Vagina (tissue), 2 donors: Measurements from ENCODE around the gene MYL11. TPM values are rescaled to one million over a fixed set of nuclear protein-coding genes. Genes with fewer than 3 reads are reported as not detected.

ENCODE experiments used
- DNase-seq, 2 donors: peaks; one replicate each; pipeline ENCODE4 v3.0.0-alpha.2; 2017; ENCODE audit errors: extremely low spot score in 2 of 2
- H3K27ac ChIP-seq: fragments of 200-600 bp; sonication (generic); one replicate; pipeline ENCODE4 v1.5.1; 2019
- H3K27me3 ChIP-seq: fragments of 200-600 bp; sonication (generic); one replicate; pipeline ENCODE4 v1.5.1; 2019
- H3K36me3 ChIP-seq, 2 donors: fragments of 200-600 bp; sonication (generic); one replicate each; pipeline ENCODE4 v1.5.1; 2017 to 2019
- H3K4me1 ChIP-seq: fragments of 200-600 bp; sonication (generic); one replicate; pipeline ENCODE4 v1.5.1; 2019
- H3K4me3 ChIP-seq, 2 donors: fragments of 200-600 bp; sonication (generic); 1 replicate in 1 of 2; 2 replicates in 1 of 2; pipeline ENCODE4 v1.5.1; 2016 to 2019
- H3K9me3 ChIP-seq: fragments of 200-600 bp; sonication (generic); one replicate; pipeline ENCODE4 v1.5.1; 2019
- CTCF ChIP-seq, 3 experiments: fragments of 450-650 bp in 2 of 3; fragments of 200-600 bp in 1 of 3; sonication (generic) in 1 of 3; IDR thresholded peaks; one replicate each; pipeline ENCODE4 v1.5.1; 2017 to 2019; ENCODE audit warnings: antibody characterized with exemption in 3 of 3, mild to moderate bottlenecking in 2 of 3, moderate library complexity in 2 of 3
- POLR2A ChIP-seq, 2 donors: fragments of 450-650 bp; IDR thresholded peaks; one replicate each; pipeline ENCODE4 v1.6.1; 2017; ENCODE audit warnings: antibody characterized with exemption in 2 of 2, mild to moderate bottlenecking in 2 of 2, moderate library complexity in 2 of 2
- POLR2AphosphoS5 ChIP-seq, 2 donors: sonication (generic); formaldehyde crosslinking; IDR thresholded peaks; one replicate each; pipeline ENCODE4 v1.9.0; 2017; ENCODE audit warnings: antibody characterized with exemption in 2 of 2, mild to moderate bottlenecking in 2 of 2, low read depth in 1 of 2; ENCODE audit not compliant: insufficient read depth in 1 of 2
- intact Hi-C: fragments of 100-400 bp; cut with DNase I; formaldehyde crosslinking; loops from one replicate; pipeline ENCODE4 v1.15.1; 2023
- total RNA-seq: library from RNA; depleted of rRNA; stranded (reverse); fragments of >200 nt; gene quantifications from one replicate; pipeline ENCODE4 v1.2.3, GENCODE V29; 2016

The MYL11 gene
- total RNA-seq, 1 donor from 2014 or later = not detected

- no peak for DNase-seq
- TF ChIP-seq POLR2AphosphoS5 (IDR thresholded peaks at IDR 0.05; ENCODE audit: insufficient read depth in 1 of 2, low read depth in 1 of 2) (no peak), CTCF (IDR thresholded peaks at IDR 0.05) (no peak), POLR2A (IDR thresholded peaks at IDR 0.05) (no peak)
- Histone ChIP-seq H3K27ac (peak overlapping the region; percentile 92), H3K4me1 (peaks cover 51% of the 10 kb centered on the region), H3K4me3 (peak overlapping the region; percentile 96 to 100), H3K9me3 (no peaks in the 10 kb centered on the region), H3K36me3 (peaks cover 0 to 37% of the 10 kb centered on the region in 2 donors), H3K27me3 (no peaks in the 10 kb centered on the region)
- intact Hi-C loops = no loop called here
These were observed 21.0 kb upstream of the MYL11 start for GRCh38 chr16:30353438-30354129.

GRCh38 chr16:30354423-30355143, 20.0 kb upstream of the MYL11 start:
- H3K27me3 ChIP-seq = no peaks in the 10 kb centered on the region
- no peak for DNase-seq
- H3K27ac ChIP-seq = peak overlapping the region; percentile 92
- H3K36me3 ChIP-seq = peaks cover 0 to 43% of the 10 kb centered on the region in 2 donors
- peaks cover 51% of the 10 kb centered on the region for H3K4me1 ChIP-seq
- TF ChIP-seq POLR2AphosphoS5 (IDR thresholded peaks at IDR 0.05; ENCODE audit: insufficient read depth in 1 of 2, low read depth in 1 of 2) = no peak
- TF ChIP-seq CTCF (IDR thresholded peaks at IDR 0.05) = no peak
- TF ChIP-seq POLR2A (IDR thresholded peaks at IDR 0.05) = no peak
- intact Hi-C loops = no loop called here
- no peaks in the 10 kb centered on the region for H3K9me3 ChIP-seq
- H3K4me3 ChIP-seq = peak overlapping the region; percentile 96 to 100

- H3K27me3 ChIP-seq = no peaks in the 10 kb centered on the region
- no peaks in the 10 kb centered on the region for H3K9me3 ChIP-seq
- TF ChIP-seq CTCF (IDR thresholded peaks at IDR 0.05) = no peak
- peak; percentile 94 to 98 for TF ChIP-seq POLR2AphosphoS5 (IDR thresholded peaks at IDR 0.05; ENCODE audit: insufficient read depth in 1 of 2, low read depth in 1 of 2)
- TF ChIP-seq POLR2A (IDR thresholded peaks at IDR 0.05) = peak; percentile 17 to 25
- intact Hi-C loops = no loop called here
- peaks cover 51% of the 10 kb centered on the region for H3K4me1 ChIP-seq
- H3K27ac ChIP-seq = peak within 1 kb of the TSS; percentile 92
- peak within 1 kb of the TSS; percentile 96 to 100 for H3K4me3 ChIP-seq
- DNase-seq = peak in 1 of 2 donors; percentile 99
- peaks cover 0 to 44% of the 10 kb centered on the region in 2 donors for H3K36me3 ChIP-seq
These were observed 19.3 kb upstream of the MYL11 start, which contains the start of gene CD2BP2 for GRCh38 chr16:30355144-30355953. Gene CD2BP2 (minus strand): TSS chr16:30355308. CDS start chr16:30354681, 627 bp downstream.

GRCh38 chr16:30355954-30356308, 18.7 kb upstream of the MYL11 start:
- TF ChIP-seq POLR2A (IDR thresholded peaks at IDR 0.05) (no peak), CTCF (IDR thresholded peaks at IDR 0.05) (no peak), POLR2AphosphoS5 (IDR thresholded peaks at IDR 0.05; ENCODE audit: insufficient read depth in 1 of 2, low read depth in 1 of 2) (no peak)
- peak in 1 of 2 donors; percentile 91 for DNase-seq
- peak overlapping the region; percentile 96 to 100 for H3K4me3 ChIP-seq
- H3K27me3 ChIP-seq = no peaks in the 10 kb centered on the region
- no peaks in the 10 kb centered on the region for H3K9me3 ChIP-seq
- peak overlapping the region; percentile 92 for H3K27ac ChIP-seq
- H3K4me1 ChIP-seq = peaks cover 51% of the 10 kb centered on the region
- intact Hi-C loops = no loop called here
- H3K36me3 ChIP-seq = peaks cover 0 to 42% of the 10 kb centered on the region in 2 donors
